Upper lobe of left lung (tissue), 6 donors: ENCODE measurements around the gene AKT2. TPM values are rescaled to one million over a fixed set of nuclear protein-coding genes. Genes with fewer than 3 reads are reported as not detected.

Experiments
- ATAC-seq, 2 donors: fragments of 200-7000 bp; cut with Tn5 transposase; one replicate each; pipeline ENCODE4 v1.9.1; 2022; ENCODE audit warnings: mild to moderate bottlenecking in 2 of 2, moderate library complexity in 2 of 2; ENCODE audit not compliant: low FRiP score in 2 of 2
- DNase-seq, 2 donors: peaks; one replicate each; pipeline ENCODE4 v3.0.0-alpha.2; 2019 to 2020
- H3K27ac ChIP-seq, 4 donors: fragments of 200-600 bp; sonication (generic); one replicate each; pipeline ENCODE4 v1.5.1; 2016 to 2019
- H3K27me3 ChIP-seq, 4 donors: fragments of 200-600 bp; sonication (generic); one replicate each; pipeline ENCODE4 v1.5.1; 2017 to 2019
- H3K36me3 ChIP-seq, 4 donors: fragments of 200-600 bp; sonication (generic); one replicate each; pipeline ENCODE4 v1.5.1; 2016 to 2019
- H3K4me1 ChIP-seq, 4 donors: fragments of 200-600 bp; sonication (generic); one replicate each; pipeline ENCODE4 v1.5.1; 2018 to 2019
- H3K4me3 ChIP-seq, 4 donors: fragments of 200-600 bp; sonication (generic); one replicate each; pipeline ENCODE4 v1.5.1; 2017 to 2019; ENCODE audit warnings: mild to moderate bottlenecking in 2 of 4, moderate library complexity in 1 of 4
- H3K9me3 ChIP-seq, 4 donors: fragments of 200-600 bp; sonication (generic); one replicate each; pipeline ENCODE4 v1.5.1; 2018 to 2019
- CTCF ChIP-seq, 6 experiments: fragments of 450-650 bp in 4 of 6; fragments of 200-600 bp in 2 of 6; sonication (generic) in 2 of 6; IDR thresholded peaks; one replicate each; pipeline ENCODE4 v1.5.1; 2016 to 2019; ENCODE audit warnings: antibody characterized with exemption in 6 of 6
- EP300 ChIP-seq, 4 donors: sonication (generic); formaldehyde crosslinking; IDR thresholded peaks; one replicate each; pipeline ENCODE4 v1.5.1; 2017; ENCODE audit warnings: antibody characterized with exemption in 4 of 4, control low read depth in 2 of 4
- POLR2A ChIP-seq, 4 donors: fragments of 450-650 bp; IDR thresholded peaks; one replicate each; pipeline ENCODE4 v1.5.1; 2016 to 2017; ENCODE audit warnings: antibody characterized with exemption in 4 of 4, mild to moderate bottlenecking in 2 of 4
- POLR2AphosphoS5 ChIP-seq, 2 donors: sonication (generic); formaldehyde crosslinking; IDR thresholded peaks; one replicate each; pipeline ENCODE4 v1.5.1; 2017; ENCODE audit warnings: antibody characterized with exemption in 2 of 2
- WGBS, 2 donors: methylation state at CpG; one replicate each; pipeline ENCODE4 v1.1.5; 2017 to 2018; 5-methylcytosine and 5-hydroxymethylcytosine counted together
- total RNA-seq, 6 donors: library from RNA; depleted of rRNA in 4 of 6; stranded (reverse); fragments of >200 nt in 4 of 6; gene quantifications; one replicate each; pipeline versions ENCODE4 v1.1.0 to v1.2.1, GENCODE V29; 2016 to 2021
- donor health status: DM: no; HTN: no; CAD: no; lungs with moderate emphysema.
- donor health status: DM: no; HTN: yes; CAD: no; lungs with severe emphysema.

AKT2 gene
- total RNA-seq, 6 donors from 2014 or later, result 59.7 to 164 (median 105) TPM

- no peak for TF ChIP-seq EP300 (IDR thresholded peaks at IDR 0.05)
- TF ChIP-seq POLR2AphosphoS5 (IDR thresholded peaks at IDR 0.05), result no peak
- TF ChIP-seq POLR2A (IDR thresholded peaks at IDR 0.05), result no peak
- TF ChIP-seq CTCF (IDR thresholded peaks at IDR 0.05), result no peak
- no peak overlapping the region for H3K27ac ChIP-seq
- H3K4me1 ChIP-seq, result peaks cover 19 to 61% (median 27%) of the 10 kb centered on the region in 4 donors
- 69 to 71% methylated on average over 16 to 27 of the region's 28 CpGs for WGBS, 2 donors
- ATAC-seq (no peak), DNase-seq (no peak)
- no peak overlapping the region for H3K4me3 ChIP-seq
- no peaks in the 10 kb centered on the region for H3K9me3 ChIP-seq
- H3K27me3 ChIP-seq, result no peaks in the 10 kb centered on the region
- H3K36me3 ChIP-seq, result peaks cover 0 to 9% (median 0%) of the 10 kb centered on the region in 4 donors
These were observed 10.3 kb downstream of the AKT2 start for GRCh38 chr19:40274585-40275544.

DNA sequence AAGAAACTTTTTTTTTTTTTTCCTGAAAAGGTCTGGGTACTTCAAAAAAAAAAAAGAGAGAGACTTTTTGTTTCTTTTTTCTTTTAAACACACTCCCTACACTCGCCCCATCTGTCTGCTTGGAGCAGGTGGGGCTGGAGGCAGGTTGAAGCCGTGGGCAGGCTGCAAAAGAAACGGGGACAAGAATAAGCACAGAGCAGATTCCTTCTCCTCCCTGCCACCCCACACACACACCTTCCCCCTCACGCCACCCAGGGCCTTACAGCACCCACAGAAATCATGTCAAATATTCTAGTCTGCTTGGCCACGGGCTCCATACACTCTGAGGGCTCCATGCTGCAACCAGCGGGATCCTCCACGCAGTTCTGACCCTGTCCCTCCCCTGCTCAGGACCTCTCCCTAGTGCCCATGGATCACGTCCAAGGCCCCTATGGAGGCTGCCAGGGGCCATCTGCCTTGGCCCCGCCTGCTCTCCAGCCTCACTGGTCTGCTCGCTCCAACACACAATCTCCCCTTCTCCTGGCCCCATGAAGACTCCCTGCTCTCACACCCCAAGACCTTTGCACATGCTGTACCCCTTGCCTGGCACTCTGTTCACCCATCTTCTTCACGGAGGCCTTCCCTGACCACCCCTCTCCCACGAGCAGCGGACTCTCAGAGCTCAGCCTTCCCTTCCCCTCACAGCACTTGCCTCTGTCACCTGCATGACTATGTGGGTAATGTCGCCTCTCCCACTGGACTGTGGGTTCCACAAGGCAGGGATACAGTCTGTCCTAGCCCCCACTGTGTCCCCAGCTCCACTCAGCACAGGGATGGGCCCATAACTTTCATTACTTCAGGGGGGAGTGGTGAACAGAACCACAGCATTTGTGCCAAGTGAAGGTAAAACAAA, 11.4 kb downstream of the AKT2 start:
- H3K27me3 ChIP-seq, result no peaks in the 10 kb centered on the region
- ATAC-seq, result no peak
- no peak for DNase-seq
- 74% methylated on average over 14 of the region's 14 CpGs for WGBS, 2 donors
- peak overlapping the region in 1 of 4 donors; percentile 11 for H3K27ac ChIP-seq
- H3K4me3 ChIP-seq, result no peak overlapping the region
- H3K36me3 ChIP-seq, result peaks cover 0 to 10% (median 0%) of the 10 kb centered on the region in 4 donors
- H3K9me3 ChIP-seq, result no peaks in the 10 kb centered on the region
- TF ChIP-seq EP300 (IDR thresholded peaks at IDR 0.05), result no peak
- no peak for TF ChIP-seq POLR2AphosphoS5 (IDR thresholded peaks at IDR 0.05)
- TF ChIP-seq CTCF (IDR thresholded peaks at IDR 0.05), result no peak
- TF ChIP-seq POLR2A (IDR thresholded peaks at IDR 0.05), result no peak
- peaks cover 16 to 51% (median 18%) of the 10 kb centered on the region in 4 donors for H3K4me1 ChIP-seq

GRCh38 chr19:40272261-40272660, 12.9 kb downstream of the AKT2 start:
- Histone ChIP-seq H3K9me3 (no peaks in the 10 kb centered on the region), H3K27me3 (no peaks in the 10 kb centered on the region), H3K4me1 (peaks cover 11 to 38% (median 19%) of the 10 kb centered on the region in 4 donors), H3K4me3 (no peak overlapping the region), H3K27ac (no peak overlapping the region), H3K36me3 (peaks cover 0 to 16% (median 0%) of the 10 kb centered on the region in 4 donors)
- TF ChIP-seq POLR2AphosphoS5 (IDR thresholded peaks at IDR 0.05), result no peak
- no peak for TF ChIP-seq CTCF (IDR thresholded peaks at IDR 0.05)
- TF ChIP-seq EP300 (IDR thresholded peaks at IDR 0.05), result no peak
- no peak for TF ChIP-seq POLR2A (IDR thresholded peaks at IDR 0.05)
- WGBS, 2 donors, result 92 to 96% methylated on average over 14 of the region's 14 CpGs
- DNase-seq, result no peak
- no peak for ATAC-seq

- H3K27ac ChIP-seq, result no peak overlapping the region
- no peaks in the 10 kb centered on the region for H3K27me3 ChIP-seq
- H3K36me3 ChIP-seq, result peaks cover 0 to 16% (median 0%) of the 10 kb centered on the region in 4 donors
- H3K4me3 ChIP-seq, result no peak overlapping the region
- H3K4me1 ChIP-seq, result peaks cover 14 to 38% (median 25%) of the 10 kb centered on the region in 4 donors
- no peaks in the 10 kb centered on the region for H3K9me3 ChIP-seq
- ATAC-seq (no peak), DNase-seq (no peak)
- 90 to 92% methylated on average over 4 of the region's 4 CpGs for WGBS, 2 donors
- TF ChIP-seq POLR2AphosphoS5 (IDR thresholded peaks at IDR 0.05), result no peak
- TF ChIP-seq CTCF (IDR thresholded peaks at IDR 0.05), result no peak
- TF ChIP-seq EP300 (IDR thresholded peaks at IDR 0.05), result no peak
- TF ChIP-seq POLR2A (IDR thresholded peaks at IDR 0.05), result no peak
These were observed 13.4 kb downstream of the AKT2 start for GRCh38 chr19:40271706-40272105.
